IMR-90 (cell line): ENCODE measurements around the gene BCAS3. TPM values are rescaled to one million over a fixed set of nuclear protein-coding genes. Genes with fewer than 3 reads are reported as not detected.
A peak's percentile ranks its signal among the peaks of the same experiment; 100 is the strongest.

ENCODE experiments used
- ATAC-seq: fragments of 200-7000 bp; cut with Tn5 transposase; 2 replicates; pipeline ENCODE4 v1.9.1; 2020; ENCODE audit warnings: low read depth, mild to moderate bottlenecking, moderate library complexity
- BruUV-seq: library from RNA; stranded (reverse); fragments of 400-500 nt; replicated peaks from 2 replicates; lab custom pipeline; 2021; lab: Mats Ljungman, UMichigan
- CTCF ChIA-PET: fragments of 300-600 bp; formaldehyde crosslinking; extraction: SDS; loops from one replicate; lab custom pipeline; 2021; ENCODE audit warnings: antibody characterized with exemption; lab: Yijun Ruan, JAX
- POLR2A ChIA-PET: fragments of 300-600 bp; sonication (Branson Sonifier 250); formaldehyde crosslinking; loops from one replicate; lab custom pipeline; 2022; ENCODE audit warnings: antibody characterized with exemption; ENCODE audit not compliant: unreplicated experiment; lab: Charles Lee
- DNase-seq: peaks from one replicate; pipeline ENCODE4 v3.0.0; 2013
- H2AFZ ChIP-seq: replicated peaks from 2 replicates; pipeline ENCODE3; 2013; ENCODE audit warnings: low read length, mild to moderate bottlenecking; ENCODE audit not compliant: poor library complexity
- H2AK5ac ChIP-seq: 2 replicates; pipeline ENCODE4 v1.6.1; 2013; ENCODE audit warnings: low read depth, low read length, inconsistent platforms
- H2AK9ac ChIP-seq: replicated peaks from 2 replicates; pipeline ENCODE3; 2013; ENCODE audit warnings: mild to moderate bottlenecking, low read depth, low read length, moderate library complexity; ENCODE audit not compliant: poor library complexity
- H2BK120ac ChIP-seq: 2 replicates; pipeline ENCODE4 v1.6.1; 2013; ENCODE audit warnings: low read depth, low read length, inconsistent platforms
- H2BK15ac ChIP-seq: 3 replicates; pipeline ENCODE4 v1.6.1; 2013; ENCODE audit warnings: low read depth, low read length, inconsistent platforms
- H2BK20ac ChIP-seq: 2 replicates; pipeline ENCODE4 v1.6.1; 2013; ENCODE audit warnings: low read depth, mild to moderate bottlenecking, inconsistent platforms, low read length, moderate library complexity
- H2BK5ac ChIP-seq: 2 replicates; pipeline ENCODE4 v1.6.1; 2013; ENCODE audit warnings: mild to moderate bottlenecking, low read depth, low read length, inconsistent platforms; ENCODE audit not compliant: poor library complexity, severe bottlenecking
- H3K14ac ChIP-seq: replicated peaks from 2 replicates; pipeline ENCODE4 v1.6.1; 2013; ENCODE audit warnings: low read depth, low read length, inconsistent platforms
- H3K18ac ChIP-seq: 2 replicates; pipeline ENCODE4 v1.6.1; 2013; ENCODE audit warnings: low read depth, low read length, control low read depth
- H3K23ac ChIP-seq: 2 replicates; pipeline ENCODE4 v1.6.1; 2013; ENCODE audit warnings: low read depth, low read length, inconsistent platforms
- H3K27ac ChIP-seq: 2 replicates; pipeline ENCODE4 v1.5.1; 2013; ENCODE audit warnings: mild to moderate bottlenecking, control low read depth, low read length; ENCODE audit not compliant: insufficient read depth
- H3K27me3 ChIP-seq: 2 replicates; pipeline ENCODE4 v1.6.1; 2013; ENCODE audit warnings: low read length; ENCODE audit not compliant: control insufficient read depth, insufficient read depth
- H3K36me3 ChIP-seq: 2 replicates; pipeline ENCODE4 v1.6.1; 2013; ENCODE audit warnings: low read length, mixed read lengths; ENCODE audit not compliant: control insufficient read depth, insufficient read depth
- H3K4ac ChIP-seq: 2 replicates; pipeline ENCODE4 v1.6.1; 2013; ENCODE audit warnings: low read depth, low read length, inconsistent platforms
- H3K4me1 ChIP-seq: 2 replicates; pipeline ENCODE4 v1.6.1; 2013; ENCODE audit warnings: low read length, mixed read lengths; ENCODE audit not compliant: control insufficient read depth, insufficient read depth
- H3K4me2 ChIP-seq: 2 replicates; pipeline ENCODE4 v1.6.1; 2013; ENCODE audit warnings: low read depth, mild to moderate bottlenecking, control low read depth, low read length, moderate library complexity
- H3K4me3 ChIP-seq: 2 replicates; pipeline ENCODE4 v1.5.1; 2013; ENCODE audit warnings: low read depth, mild to moderate bottlenecking, control low read depth, low read length, moderate library complexity; ENCODE audit not compliant: insufficient read depth
- H3K56ac ChIP-seq: 2 replicates; pipeline ENCODE4 v1.6.1; 2013; ENCODE audit warnings: low read length, inconsistent platforms; ENCODE audit not compliant: insufficient read depth; ENCODE audit errors: extremely low read depth
- H3K79me1 ChIP-seq, 2 experiments: 2 replicates each; pipeline ENCODE4 v1.6.1; 2013; ENCODE audit warnings: low read length in 2 of 2, inconsistent platforms in 1 of 2, low read depth in 1 of 2
- H3K9ac ChIP-seq: 2 replicates; pipeline ENCODE4 v1.6.1; 2013; ENCODE audit warnings: low read depth, low read length, control low read depth
- H3K9me1 ChIP-seq: 2 replicates; pipeline ENCODE4 v1.6.1; 2013; ENCODE audit warnings: low read length, inconsistent platforms; ENCODE audit not compliant: insufficient read depth
- H3K9me3 ChIP-seq: 2 replicates; pipeline ENCODE4 v1.6.1; 2013; ENCODE audit warnings: low read length; ENCODE audit not compliant: control insufficient read depth, insufficient read depth
- H4K20me1 ChIP-seq: 2 replicates; pipeline ENCODE4 v1.6.1; 2013; ENCODE audit warnings: low read length, inconsistent platforms; ENCODE audit not compliant: insufficient read depth
- H4K5ac ChIP-seq: 2 replicates; pipeline ENCODE4 v1.6.1; 2013; ENCODE audit warnings: mild to moderate bottlenecking, low read depth, low read length, control low read depth
- H4K8ac ChIP-seq, 2 experiments: 2 replicates each; pipeline ENCODE4 v1.6.1; 2013; ENCODE audit warnings: low read depth in 2 of 2, low read length in 2 of 2, control low read depth in 1 of 2, inconsistent platforms in 1 of 2
- H4K91ac ChIP-seq: 2 replicates; pipeline ENCODE4 v1.6.1; 2013; ENCODE audit warnings: low read depth, low read length, inconsistent platforms; ENCODE audit not compliant: insufficient read depth
- BHLHE40 ChIP-seq: fragments of 150-350 bp; IDR thresholded peaks from 2 replicates; pipeline ENCODE4 v1.6.1; 2016; ENCODE audit warnings: mild to moderate bottlenecking, low read depth, low read length
- CEBPB ChIP-seq: IDR thresholded peaks from 2 replicates; pipeline ENCODE4 v1.6.1; 2012; ENCODE audit warnings: low read depth, low read length, improper control_type of control experiment
- CHD1 ChIP-seq: IDR thresholded peaks from 2 replicates; pipeline ENCODE4 v1.6.1; 2012; ENCODE audit warnings: low read depth, low read length, improper control_type of control experiment
- FOS ChIP-seq: fragments of 150-350 bp; IDR thresholded peaks from 2 replicates; pipeline ENCODE4 v1.6.1; 2016; ENCODE audit warnings: low read depth, low read length
- MAFK ChIP-seq: IDR thresholded peaks from 2 replicates; pipeline ENCODE4 v1.6.1; 2012; ENCODE audit warnings: low read depth, low read length, improper control_type of control experiment
- MAZ ChIP-seq: IDR thresholded peaks from 2 replicates; pipeline ENCODE4 v1.6.1; 2012; ENCODE audit warnings: low read depth, mild to moderate bottlenecking, low read length, improper control_type of control experiment, moderate library complexity, borderline replicate concordance
- MXI1 ChIP-seq: IDR thresholded peaks from 2 replicates; pipeline ENCODE4 v1.6.1; 2012; ENCODE audit warnings: low read depth, mild to moderate bottlenecking, low read length, moderate library complexity, borderline replicate concordance
- NFE2L2 ChIP-seq: fragments of 150-350 bp; IDR thresholded peaks from 2 replicates; pipeline ENCODE4 v1.6.1; 2016; ENCODE audit warnings: low read depth, mild to moderate bottlenecking, low read length
- POLR2A ChIP-seq: IDR thresholded peaks from 2 replicates; pipeline ENCODE4 v1.6.1; 2012; ENCODE audit warnings: mild to moderate bottlenecking, low read depth, low read length
- RAD21 ChIP-seq: IDR thresholded peaks from 2 replicates; pipeline ENCODE4 v1.6.1; 2012; ENCODE audit warnings: low read length, improper control_type of control experiment
- RCOR1 ChIP-seq: IDR thresholded peaks from 2 replicates; pipeline ENCODE4 v1.6.1; 2012; ENCODE audit warnings: mild to moderate bottlenecking, low read length, improper control_type of control experiment; ENCODE audit not compliant: insufficient replicate concordance
- RFX5 ChIP-seq: IDR thresholded peaks from 2 replicates; pipeline ENCODE4 v1.8.0; 2012; ENCODE audit warnings: low read depth, mild to moderate bottlenecking, low read length, moderate library complexity
- SMC3 ChIP-seq: fragments of 150-350 bp; IDR thresholded peaks from 2 replicates; pipeline ENCODE4 v1.6.1; 2016; ENCODE audit warnings: low read depth, mild to moderate bottlenecking, antibody characterized with exemption, low read length, moderate library complexity
- WGBS, 2 experiments: methylation state at CpG; one replicate each; pipeline versions ENCODE4 v1.1.5 to v1.1.7; 2013; ENCODE audit warnings: missing lambda C conversion rate in 2 of 2; ENCODE audit not compliant: insufficient read length in 1 of 2; ENCODE audit errors: extremely low coverage in 2 of 2; 5-methylcytosine and 5-hydroxymethylcytosine counted together
- dilution Hi-C: fragments of 300-500 bp; cut with HindIII; formaldehyde crosslinking; loops from one replicate; pipeline ENCODE4 v1.14.3; 2018; ENCODE audit warnings: low sequenced_read_pairs; ENCODE audit not compliant: unreplicated experiment
- in situ Hi-C: fragments of 300-500 bp; cut with MboI; formaldehyde crosslinking; loops from 3 replicates; pipeline ENCODE4 v1.14.3; 2019; ENCODE audit warnings: low sequenced_read_pairs, inconsistent platforms, mixed read lengths
- intact Hi-C: fragments of 100-400 bp; cut with micrococcal nuclease; formaldehyde crosslinking; loops from 2 replicates; pipeline ENCODE4 v1.10.0; 2022
- polyA plus RNA-seq, 3 experiments: library from polyadenylated mRNA; depleted of rRNA; stranded (reverse); fragments of >200 nt; gene quantifications; 2 replicates each; pipeline ENCODE4 v1.2.3, GENCODE V29; 2012; ENCODE audit warnings: low replicate concordance in 1 of 3
- total RNA-seq: library from RNA; depleted of rRNA; stranded (reverse); fragments of >200 nt; gene quantifications from 2 replicates; pipeline ENCODE4 v1.2.3, GENCODE V29; 2012
- TF ChIP-seq, protein P1 (sequence below): fragments of 150-350 bp; IDR thresholded peaks from 2 replicates; pipeline ENCODE4 v1.6.1; 2016; ENCODE audit warnings: low read depth, mild to moderate bottlenecking, low read length, moderate library complexity, borderline replicate concordance
- TF ChIP-seq, protein P2 (sequence below): fragments of 150-350 bp; IDR thresholded peaks from 2 replicates; pipeline ENCODE4 v1.6.1; 2017; ENCODE audit warnings: mild to moderate bottlenecking, antibody characterized with exemption, low read length, low read depth
- TF ChIP-seq, protein P3 (sequence below): conservative IDR thresholded peaks from 2 replicates; pipeline ENCODE4 v1.5.1; 2012; ENCODE audit warnings: mild to moderate bottlenecking, low read depth, low read length, improper control_type of control experiment

The BCAS3 gene
- total and polyA plus RNA-seq, 2 of the 4 experiments (the other 2 are of a cell fraction) = 6.3 to 27.1 TPM

DNA sequence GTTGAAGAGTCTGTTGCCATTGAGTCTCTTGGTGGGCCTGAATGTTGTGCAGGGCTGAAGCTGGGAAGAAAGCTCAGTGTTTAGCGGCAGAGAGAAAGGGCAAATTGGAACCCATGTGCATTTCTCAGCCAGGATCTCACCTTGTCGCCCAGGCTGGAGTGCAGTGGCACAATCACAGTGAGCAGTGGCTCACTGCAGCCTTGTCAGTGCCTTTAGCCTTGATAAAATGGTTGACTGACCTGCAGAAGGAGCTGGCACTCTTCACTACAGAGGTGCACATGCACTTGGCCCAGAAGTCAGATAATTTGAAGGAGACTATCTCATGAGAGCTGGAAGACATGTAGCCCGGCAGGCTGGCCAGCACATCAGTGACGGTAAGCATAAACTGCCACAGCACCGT, 597.7 kb downstream of the BCAS3 start:
- H4K8ac ChIP-seq = no peak overlapping the region
- WGBS, 2 experiments = 97% methylated on average over 4 of the region's 5 CpGs; no CpG with 5 or more reads in 1 of the 2 experiments
- no peak overlapping the region for H4K5ac ChIP-seq
- H3K27me3 ChIP-seq = no peaks in the 10 kb centered on the region
- H4K20me1 ChIP-seq = no peaks in the 10 kb centered on the region
- H3K4ac ChIP-seq = peak overlapping the region; percentile 13; the same call in 1 of the 2 replicates
- H3K9ac ChIP-seq = no peak overlapping the region
- in situ Hi-C loops (no loop called here), intact Hi-C loops (no loop called here), dilution Hi-C loops (no loop called here)
- no peak overlapping the region for H2BK5ac ChIP-seq
- no peak overlapping the region for H3K56ac ChIP-seq
- H4K91ac ChIP-seq = no peak overlapping the region
- no peak for TF ChIP-seq MAFK
- TF ChIP-seq SMC3 = no peak
- no peak for TF ChIP-seq MAZ
- TF ChIP-seq, protein P1, sequence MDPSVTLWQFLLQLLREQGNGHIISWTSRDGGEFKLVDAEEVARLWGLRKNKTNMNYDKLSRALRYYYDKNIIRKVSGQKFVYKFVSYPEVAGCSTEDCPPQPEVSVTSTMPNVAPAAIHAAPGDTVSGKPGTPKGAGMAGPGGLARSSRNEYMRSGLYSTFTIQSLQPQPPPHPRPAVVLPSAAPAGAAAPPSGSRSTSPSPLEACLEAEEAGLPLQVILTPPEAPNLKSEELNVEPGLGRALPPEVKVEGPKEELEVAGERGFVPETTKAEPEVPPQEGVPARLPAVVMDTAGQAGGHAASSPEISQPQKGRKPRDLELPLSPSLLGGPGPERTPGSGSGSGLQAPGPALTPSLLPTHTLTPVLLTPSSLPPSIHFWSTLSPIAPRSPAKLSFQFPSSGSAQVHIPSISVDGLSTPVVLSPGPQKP = no peak
- no peak for TF ChIP-seq RCOR1
- TF ChIP-seq, protein P2, sequence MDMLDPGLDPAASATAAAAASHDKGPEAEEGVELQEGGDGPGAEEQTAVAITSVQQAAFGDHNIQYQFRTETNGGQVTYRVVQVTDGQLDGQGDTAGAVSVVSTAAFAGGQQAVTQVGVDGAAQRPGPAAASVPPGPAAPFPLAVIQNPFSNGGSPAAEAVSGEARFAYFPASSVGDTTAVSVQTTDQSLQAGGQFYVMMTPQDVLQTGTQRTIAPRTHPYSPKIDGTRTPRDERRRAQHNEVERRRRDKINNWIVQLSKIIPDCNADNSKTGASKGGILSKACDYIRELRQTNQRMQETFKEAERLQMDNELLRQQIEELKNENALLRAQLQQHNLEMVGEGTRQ = no peak
- TF ChIP-seq, protein P3, sequence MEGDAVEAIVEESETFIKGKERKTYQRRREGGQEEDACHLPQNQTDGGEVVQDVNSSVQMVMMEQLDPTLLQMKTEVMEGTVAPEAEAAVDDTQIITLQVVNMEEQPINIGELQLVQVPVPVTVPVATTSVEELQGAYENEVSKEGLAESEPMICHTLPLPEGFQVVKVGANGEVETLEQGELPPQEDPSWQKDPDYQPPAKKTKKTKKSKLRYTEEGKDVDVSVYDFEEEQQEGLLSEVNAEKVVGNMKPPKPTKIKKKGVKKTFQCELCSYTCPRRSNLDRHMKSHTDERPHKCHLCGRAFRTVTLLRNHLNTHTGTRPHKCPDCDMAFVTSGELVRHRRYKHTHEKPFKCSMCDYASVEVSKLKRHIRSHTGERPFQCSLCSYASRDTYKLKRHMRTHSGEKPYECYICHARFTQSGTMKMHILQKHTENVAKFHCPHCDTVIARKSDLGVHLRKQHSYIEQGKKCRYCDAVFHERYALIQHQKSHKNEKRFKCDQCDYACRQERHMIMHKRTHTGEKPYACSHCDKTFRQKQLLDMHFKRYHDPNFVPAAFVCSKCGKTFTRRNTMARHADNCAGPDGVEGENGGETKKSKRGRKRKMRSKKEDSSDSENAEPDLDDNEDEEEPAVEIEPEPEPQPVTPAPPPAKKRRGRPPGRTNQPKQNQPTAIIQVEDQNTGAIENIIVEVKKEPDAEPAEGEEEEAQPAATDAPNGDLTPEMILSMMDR = no peak
- no peak for TF ChIP-seq CEBPB
- no peak for TF ChIP-seq CHD1
- no peak for TF ChIP-seq FOS
- no peak for TF ChIP-seq MXI1
- no peak for TF ChIP-seq BHLHE40
- TF ChIP-seq RAD21 = no peak
- TF ChIP-seq NFE2L2 = no peak
- no peak for TF ChIP-seq RFX5
- no peak for TF ChIP-seq POLR2A
- BruUV-seq = no TSS peak
- ChIA-PET POLR2A (no interaction called here), CTCF (no interaction called here)
- H2AK5ac ChIP-seq = peak overlapping the region; percentile 7; the same call in 1 of the 2 replicates
- no peak overlapping the region for H3K23ac ChIP-seq
- ATAC-seq (no peak), DNase-seq (no peak)
- H3K36me3 ChIP-seq = no peaks in the 10 kb centered on the region
- no peak overlapping the region for H2AFZ ChIP-seq
- no peak overlapping the region for H3K27ac ChIP-seq
- no peak overlapping the region for H3K4me2 ChIP-seq
- no peaks in the 10 kb centered on the region for H3K79me1 ChIP-seq
- 0 out of 2 replicates have a peak, but pooled peaks cover 3% of the 10 kb centered on the region for H3K9me1 ChIP-seq
- H3K14ac ChIP-seq = no peak overlapping the region
- no peak overlapping the region for H2BK120ac ChIP-seq
- no peak overlapping the region for H3K4me3 ChIP-seq
- no peak overlapping the region; the same call in 2 of the 3 replicates for H2BK15ac ChIP-seq
- H3K18ac ChIP-seq = no peak overlapping the region
- H2BK20ac ChIP-seq = no peak overlapping the region
- peaks cover 8% of the 10 kb centered on the region for H3K4me1 ChIP-seq
- no peak overlapping the region for H2AK9ac ChIP-seq
- no peaks in the 10 kb centered on the region for H3K9me3 ChIP-seq
